ENCODE data around the gene SCN10A.

Gene SCN10A

GRCh38 chr3:38720465-38720864, 95.6 kb downstream of the SCN10A start:
- no peak for DNase-seq (ENCODE audit: low read depth in 2 of 2)

GRCh38 chr3:38717355-38718240, 98.4 kb downstream of the SCN10A start:
- no peak for DNase-seq (ENCODE audit: low read depth in 2 of 2)

GRCh38 chr3:38713121-38713520, 102.9 kb downstream of the SCN10A start:
- no peak for DNase-seq (ENCODE audit: low read depth in 2 of 2)

- DNase-seq (ENCODE audit: low read depth in 2 of 2), result no peak
These were observed 104.7 kb downstream of the SCN10A start for GRCh38 chr3:38711321-38711720.

- DNase-seq (ENCODE audit: low read depth in 2 of 2), result no peak
These were observed 108.3 kb downstream of the SCN10A start for GRCh38 chr3:38707730-38708129.

GRCh38 chr3:38706961-38707360, 109.1 kb downstream of the SCN10A start:
- no peak for DNase-seq (ENCODE audit: low read depth in 2 of 2)

GRCh38 chr3:38702231-38702630, 113.8 kb downstream of the SCN10A start:
- DNase-seq (ENCODE audit: low read depth in 2 of 2), result no peak

- DNase-seq (ENCODE audit: low read depth in 2 of 2), result no peak
These were observed 117.3 kb downstream of the SCN10A start for GRCh38 chr3:38698760-38699159.

- DNase-seq (ENCODE audit: low read depth in 2 of 2), result no peak
These were observed 118.0 kb downstream of the SCN10A start for GRCh38 chr3:38698061-38698460.

GRCh38 chr3:38696034-38696433, 120.0 kb downstream of the SCN10A start:
- DNase-seq (ENCODE audit: low read depth in 2 of 2), result no peak

GRCh38 chr3:38690185-38690584, 125.8 kb downstream of the SCN10A start:
- no peak for DNase-seq (ENCODE audit: low read depth in 2 of 2)

GRCh38 chr3:38689774-38690173, 126.2 kb downstream of the SCN10A start:
- no peak for DNase-seq (ENCODE audit: low read depth in 2 of 2)

GRCh38 chr3:38689346-38689745, 126.7 kb downstream of the SCN10A start:
- no peak for DNase-seq (ENCODE audit: low read depth in 2 of 2)

GRCh38 chr3:38687321-38687720, 128.7 kb downstream of the SCN10A start:
- DNase-seq (ENCODE audit: low read depth in 2 of 2), result no peak

- DNase-seq (ENCODE audit: low read depth in 2 of 2), result no peak
These were observed 131.5 kb downstream of the SCN10A start for GRCh38 chr3:38684546-38684945.

GRCh38 chr3:38669668-38670067, 146.3 kb downstream of the SCN10A start:
- no peak for DNase-seq (ENCODE audit: low read depth in 2 of 2)

GRCh38 chr3:38662544-38662943, 153.5 kb downstream of the SCN10A start:
- DNase-seq (ENCODE audit: low read depth in 2 of 2), result no peak

GRCh38 chr3:38658841-38659240, 157.2 kb downstream of the SCN10A start:
- no peak for DNase-seq (ENCODE audit: low read depth in 2 of 2)

- DNase-seq (ENCODE audit: low read depth in 2 of 2), result no peak
These were observed 158.6 kb downstream of the SCN10A start for GRCh38 chr3:38657369-38657768.

GRCh38 chr3:38655708-38656300, 160.2 kb downstream of the SCN10A start:
- no peak for DNase-seq (ENCODE audit: low read depth in 2 of 2)

GRCh38 chr3:38653685-38654537, 162.1 kb downstream of the SCN10A start:
- DNase-seq (ENCODE audit: low read depth in 2 of 2), result no peak

GRCh38 chr3:38652934-38653333, 163.1 kb downstream of the SCN10A start:
- no peak for DNase-seq (ENCODE audit: low read depth in 2 of 2)

Measured in stimulated activated CD8-positive, alpha-beta memory T cell treated with anti-CD3 and anti-CD28 coated beads, Interleukin-15, amount 100 ng/mL, for 48 hours (primary cell).